Measurements from ENCODE around the gene ATR. TPM values are rescaled to one million over a fixed set of nuclear protein-coding genes. Genes with fewer than 3 reads are reported as not detected.

ATR gene
- total and polyA plus RNA-seq, 7 donors: 3.0 to 26.1 (median 15.2) TPM

Small RNAs within 50 kb of the gene (small RNA-seq; reads per million reads assigned to genes)
- gene RNA5SP143 (0.06 to 0.22 (median 0.22) reads per million in 3 donors), gene RNU1-100P (0 to 0.06 (median 0) reads per million in 3 donors), gene RNU6-1294P (0 reads per million in 3 donors)

Other genes starting within 250 kb of the ATR start
- gene XRN1, start 130.7 kb downstream of the ATR start, total RNA-seq: 10 to 100 TPM; 29.5 to 45.7 (median 41.0) TPM
- 10 to 100 TPM in 1 of 3 donors, 1 to 10 TPM in 2; 5.4 to 10.2 (median 6.5) TPM for gene XRN1, start 130.7 kb downstream of the ATR start, polyA plus RNA-seq
- 1 to 10 TPM in 2 of 4 donors, under 1 TPM in 2; 0.55 to 1.8 (median 0.92) TPM for gene PLS1, start 17.7 kb upstream of the ATR start, total RNA-seq
- 100 to 1,000 TPM; 123 to 366 (median 229) TPM for gene PLS1, start 17.7 kb upstream of the ATR start, polyA plus RNA-seq
- 10 to 100 TPM; 21.4 to 31.0 (median 25.5) TPM for gene TRPC1, start 145.3 kb upstream of the ATR start, total RNA-seq
- gene TRPC1, start 145.3 kb upstream of the ATR start, polyA plus RNA-seq: 1 to 10 TPM in 2 of 3 donors, not detected in 1; 1.1 to 1.2 TPM